HPDE6-E6E7 (cell line): ENCODE results near the gene GSDMA.

Experiments used
- DNase-seq: peaks from one replicate; pipeline ENCODE4 v3.0.0; 2011; ENCODE audit warnings: missing footprints; ENCODE audit errors: extremely low spot score

GSDMA gene

GRCh38 chr17:40022497-40022896, 59.7 kb downstream of the GSDMA start:
- DNase-seq: no peak

- no peak for DNase-seq
Measured at GRCh38 chr17:40022961-40023541, 60.2 kb downstream of the GSDMA start.

DNA sequence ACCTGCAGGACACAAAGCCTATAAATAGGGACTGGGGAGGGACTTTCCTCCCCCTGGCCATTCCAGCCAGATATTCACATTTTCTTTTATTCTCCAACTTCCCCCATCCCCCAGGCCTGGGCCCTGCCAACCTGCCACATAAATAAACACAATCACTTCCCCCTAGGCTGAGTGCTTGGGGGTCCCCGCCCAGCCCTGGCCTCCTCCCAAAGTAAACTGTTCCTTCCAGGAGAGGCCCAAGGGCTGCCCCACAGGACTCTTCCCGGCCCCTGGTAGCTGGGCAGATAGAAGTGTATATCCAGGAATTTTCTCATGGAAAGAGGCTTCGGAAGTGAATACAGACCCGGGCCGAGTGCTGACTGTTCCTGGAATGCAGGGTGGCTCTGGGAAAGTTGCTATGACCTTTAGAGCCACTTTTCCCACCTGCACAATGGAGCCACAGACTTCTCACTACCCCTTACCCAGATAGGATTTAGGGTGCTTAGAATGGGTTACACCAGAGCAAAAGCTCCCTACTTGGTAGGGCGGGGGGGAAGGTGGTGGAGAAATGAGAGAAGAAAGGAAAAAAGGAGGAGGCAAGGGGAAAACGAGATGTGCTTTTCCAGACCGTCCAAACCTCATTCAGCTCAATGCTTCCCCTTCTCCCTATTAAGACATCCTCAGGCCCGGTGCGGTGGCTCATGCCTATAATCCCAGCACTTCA, 60.9 kb downstream of the GSDMA start:
- DNase-seq: no peak

DNA sequence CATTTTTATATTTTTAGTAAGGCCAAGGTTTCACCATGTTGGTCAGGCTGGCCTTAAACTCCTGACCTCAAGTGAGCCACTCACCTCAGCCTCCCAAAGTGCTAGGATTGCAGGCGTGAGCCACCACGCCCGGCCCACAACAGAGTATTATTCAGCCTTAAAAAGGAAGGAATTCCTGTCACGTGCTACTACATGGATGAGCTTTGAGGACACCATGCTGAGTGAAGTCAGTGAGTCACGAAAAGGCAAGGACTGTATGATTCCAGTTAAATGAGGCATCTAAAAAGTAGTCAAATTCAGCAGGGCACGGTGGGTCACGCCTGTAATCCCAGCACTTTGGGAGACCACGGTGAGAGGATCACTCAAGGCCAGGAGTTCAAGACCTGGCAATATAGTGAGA, 62.1 kb downstream of the GSDMA start:
- no peak for DNase-seq

- DNase-seq: no peak
Measured at GRCh38 chr17:40025559-40025958, 62.8 kb downstream of the GSDMA start.

- no peak for DNase-seq
Measured at GRCh38 chr17:40025991-40026815, 63.4 kb downstream of the GSDMA start.

GRCh38 chr17:40026816-40027613, 64.2 kb downstream of the GSDMA start:
- DNase-seq: peak; percentile 88
